ENCODE data around the gene SPATS2.

Gene SPATS2

DNA sequence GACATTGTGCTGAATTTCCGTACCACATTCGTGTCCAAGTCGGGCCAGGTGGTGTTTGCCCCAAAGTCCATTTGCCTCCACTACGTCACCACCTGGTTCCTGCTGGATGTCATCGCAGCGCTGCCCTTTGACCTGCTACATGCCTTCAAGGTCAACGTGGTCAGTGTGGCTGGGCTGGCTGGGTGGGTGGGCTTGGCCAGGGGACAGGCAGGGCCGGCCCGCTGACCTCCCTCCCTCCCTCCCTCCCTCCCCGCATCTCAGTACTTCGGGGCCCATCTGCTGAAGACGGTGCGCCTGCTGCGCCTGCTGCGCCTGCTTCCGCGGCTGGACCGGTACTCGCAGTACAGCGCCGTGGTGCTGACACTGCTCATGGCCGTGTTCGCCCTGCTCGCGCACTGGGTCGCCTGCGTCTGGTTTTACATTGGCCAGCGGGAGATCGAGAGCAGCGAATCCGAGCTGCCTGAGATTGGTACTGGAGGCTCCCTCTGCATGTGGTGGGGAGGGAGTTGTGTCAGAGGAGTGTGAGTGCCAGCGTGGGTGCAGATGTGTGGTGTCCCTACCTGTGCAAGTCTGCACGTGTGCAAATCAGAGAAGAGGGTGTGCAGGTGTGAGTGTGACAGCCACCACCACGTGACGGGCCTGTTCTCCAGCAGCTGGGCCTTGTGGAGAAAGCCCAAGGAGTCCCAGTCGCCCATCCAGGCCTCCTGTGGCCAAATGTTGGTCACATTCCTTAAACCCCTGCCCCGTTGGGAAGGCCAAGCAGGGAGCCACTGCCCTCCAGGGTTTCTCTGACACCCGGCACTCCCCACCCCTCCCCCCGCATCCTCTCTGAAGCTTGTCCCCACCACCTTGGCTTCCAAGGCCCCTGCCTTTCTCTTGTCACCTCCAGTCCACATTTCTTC, 176.9 kb downstream of the SPATS2 start:
- DNase-seq: no peak

GRCh38 chr12:49545815-49546214, 178.6 kb downstream of the SPATS2 start:
- DNase-seq: no peak

DNA sequence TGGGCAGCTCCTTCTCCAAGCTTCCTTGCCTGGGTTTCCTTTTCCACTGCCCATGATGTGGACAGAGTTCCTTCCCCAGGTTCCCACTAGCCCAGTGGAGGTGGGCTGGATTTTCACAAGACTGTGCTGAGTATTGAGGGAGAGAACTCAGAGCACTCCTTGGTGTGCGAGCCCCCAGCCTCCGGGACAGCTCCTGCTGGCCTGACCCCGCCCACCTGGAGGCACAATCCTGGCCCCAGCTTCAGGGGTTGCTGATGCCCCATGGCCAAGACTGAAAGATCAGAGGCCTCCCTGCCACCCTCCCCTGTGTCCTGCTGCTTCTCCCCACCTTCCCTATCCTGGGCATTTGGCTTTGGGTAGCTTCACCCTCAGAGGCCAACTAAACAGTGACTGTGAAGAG, 179.2 kb downstream of the SPATS2 start:
- no peak for DNase-seq

- DNase-seq: no peak
Observed at GRCh38 chr12:49547090-49547690, 179.9 kb downstream of the SPATS2 start.

DNA sequence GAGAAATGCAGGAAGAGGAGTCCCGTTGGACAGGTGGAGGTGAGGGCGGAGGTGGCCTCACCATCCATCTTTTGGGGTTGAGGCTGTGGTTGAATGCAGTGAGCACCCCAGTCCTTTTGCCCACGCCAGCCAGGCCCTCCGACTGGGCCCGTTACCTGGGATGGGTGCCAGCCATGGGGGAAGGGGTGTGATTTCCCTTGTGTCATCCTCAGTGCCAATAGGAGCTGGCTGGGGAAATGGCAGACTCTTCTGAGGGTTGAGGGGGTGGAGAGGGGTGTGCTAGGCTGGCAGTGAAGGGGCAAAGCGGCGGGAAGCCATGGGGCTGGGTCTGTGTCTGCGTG, 181.2 kb downstream of the SPATS2 start:
- no peak for DNase-seq

DNA sequence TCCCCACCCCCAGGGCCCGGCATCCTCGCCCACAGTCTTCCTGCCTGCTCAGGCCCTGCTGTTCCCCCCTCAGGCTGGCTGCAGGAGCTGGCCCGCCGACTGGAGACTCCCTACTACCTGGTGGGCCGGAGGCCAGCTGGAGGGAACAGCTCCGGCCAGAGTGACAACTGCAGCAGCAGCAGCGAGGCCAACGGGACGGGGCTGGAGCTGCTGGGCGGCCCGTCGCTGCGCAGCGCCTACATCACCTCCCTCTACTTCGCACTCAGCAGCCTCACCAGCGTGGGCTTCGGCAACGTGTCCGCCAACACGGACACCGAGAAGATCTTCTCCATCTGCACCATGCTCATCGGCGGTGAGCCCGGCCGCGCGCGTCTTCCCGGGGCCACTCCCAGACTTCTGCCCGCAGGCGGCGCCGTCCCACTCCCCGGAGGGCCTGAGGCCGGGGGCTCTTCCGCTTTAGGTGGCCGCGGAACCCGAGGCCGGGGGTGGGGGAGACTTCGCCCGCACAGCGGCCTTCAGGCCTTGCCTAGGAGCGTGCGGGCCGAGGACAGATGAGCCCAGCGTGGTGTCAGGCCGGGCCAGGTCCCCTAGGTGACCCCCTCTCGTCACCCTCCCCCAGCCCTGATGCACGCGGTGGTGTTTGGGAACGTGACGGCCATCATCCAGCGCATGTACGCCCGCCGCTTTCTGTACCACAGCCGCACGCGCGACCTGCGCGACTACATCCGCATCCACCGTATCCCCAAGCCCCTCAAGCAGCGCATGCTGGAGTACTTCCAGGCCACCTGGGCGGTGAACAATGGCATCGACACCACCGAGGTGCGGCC, 181.8 kb downstream of the SPATS2 start:
- DNase-seq: no peak

- DNase-seq: peak; percentile 55
Observed at GRCh38 chr12:49549735-49550692, 182.8 kb downstream of the SPATS2 start.

GRCh38 chr12:49550693-49551252, 183.5 kb downstream of the SPATS2 start:
- no peak for DNase-seq

DNA sequence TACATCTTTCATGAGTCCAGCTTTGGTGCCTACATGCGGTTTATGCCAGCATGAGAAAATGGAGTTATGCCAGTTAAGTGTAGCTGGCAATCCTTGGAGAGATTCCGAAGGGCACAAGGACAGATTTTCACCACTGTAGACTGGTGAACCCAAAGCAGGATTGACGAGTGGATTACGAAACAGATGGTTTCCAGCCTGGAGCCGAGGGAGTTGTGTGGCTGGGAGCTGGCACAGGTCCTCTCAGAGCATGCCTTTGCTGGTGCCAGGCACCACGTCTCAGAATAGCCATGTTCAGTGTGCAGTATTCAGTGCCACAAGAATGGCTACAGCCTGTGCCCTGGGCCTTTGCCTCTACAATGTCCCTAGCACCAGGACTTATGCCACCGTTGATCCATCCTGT, 184.8 kb downstream of the SPATS2 start:
- no peak for DNase-seq

- no peak for DNase-seq
Observed at GRCh38 chr12:49552425-49552824, 185.2 kb downstream of the SPATS2 start.

DNA sequence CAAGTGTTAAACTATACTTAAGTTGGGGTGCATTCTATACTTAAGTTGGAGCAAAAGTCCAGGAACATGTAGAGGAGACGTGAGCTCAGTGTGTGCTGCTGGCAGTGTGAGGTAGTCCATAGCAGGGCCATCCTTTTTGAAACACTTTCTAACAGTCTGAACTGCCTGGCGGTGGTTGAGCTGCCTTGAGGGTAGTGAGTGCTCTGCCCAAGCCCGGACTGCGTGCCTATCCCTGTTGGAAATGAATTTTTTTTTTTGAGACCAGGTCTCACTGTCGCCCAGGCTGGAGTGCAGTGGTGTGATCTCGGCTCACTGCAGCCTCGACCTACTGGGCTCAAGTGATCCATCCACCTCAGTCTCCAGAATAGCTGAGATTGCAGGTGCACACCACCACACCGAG, 185.6 kb downstream of the SPATS2 start:
- no peak for DNase-seq

- peak; percentile 63 for DNase-seq
Observed at GRCh38 chr12:49553512-49554088, 186.3 kb downstream of the SPATS2 start.

DNA sequence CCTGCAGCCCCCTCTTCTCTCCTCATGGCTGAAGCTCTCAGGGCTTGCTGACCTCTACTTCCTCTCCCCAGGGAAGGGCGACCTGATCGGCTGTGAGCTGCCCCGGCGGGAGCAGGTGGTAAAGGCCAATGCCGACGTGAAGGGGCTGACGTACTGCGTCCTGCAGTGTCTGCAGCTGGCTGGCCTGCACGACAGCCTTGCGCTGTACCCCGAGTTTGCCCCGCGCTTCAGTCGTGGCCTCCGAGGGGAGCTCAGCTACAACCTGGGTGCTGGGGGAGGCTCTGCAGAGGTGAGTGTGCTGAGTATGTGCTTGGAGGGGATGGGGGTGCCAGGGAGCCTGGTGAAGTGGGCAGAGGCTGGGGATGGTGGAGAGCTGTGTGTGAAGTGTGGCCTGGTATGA, 187.0 kb downstream of the SPATS2 start:
- DNase-seq: no peak

GRCh38 chr12:49555631-49556390, 188.5 kb downstream of the SPATS2 start:
- DNase-seq: no peak

DNA sequence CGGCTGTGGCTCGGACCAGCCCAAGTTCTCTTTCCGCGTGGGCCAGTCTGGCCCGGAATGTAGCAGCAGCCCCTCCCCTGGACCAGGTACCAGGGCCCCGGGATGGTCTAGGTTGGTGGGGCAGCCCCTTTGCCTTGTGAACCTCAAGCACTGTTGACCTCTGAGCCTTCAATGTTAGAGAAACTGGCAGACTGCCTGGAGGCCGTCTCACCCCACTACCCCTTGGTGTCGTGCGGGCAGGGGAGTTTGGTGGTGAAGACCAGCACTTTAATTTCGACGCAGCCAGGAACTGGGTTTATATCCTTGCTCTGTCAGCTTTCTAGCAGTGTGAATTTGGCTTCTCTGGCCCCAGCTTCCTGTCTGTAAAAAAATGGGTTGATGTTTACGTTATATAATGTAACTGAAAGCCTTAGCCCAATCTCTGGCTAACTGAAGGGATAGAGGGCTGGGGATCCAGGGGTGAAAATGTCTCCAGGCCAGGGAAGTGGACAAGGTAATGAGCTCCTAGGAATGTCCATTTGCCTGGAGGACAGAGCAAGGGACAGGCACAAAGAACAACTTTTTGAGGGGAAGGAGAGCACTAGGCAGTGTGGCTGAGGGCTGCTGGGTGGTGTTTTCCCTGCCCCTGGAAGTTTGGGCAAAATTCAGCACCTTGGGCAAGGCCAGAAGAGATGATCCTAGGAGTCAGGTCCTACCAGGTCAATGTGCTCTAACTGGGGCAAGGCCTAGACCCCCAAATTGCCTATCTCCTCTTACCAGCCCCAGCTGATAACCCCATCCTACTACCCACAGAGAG, 189.3 kb downstream of the SPATS2 start:
- no peak for DNase-seq

DNA sequence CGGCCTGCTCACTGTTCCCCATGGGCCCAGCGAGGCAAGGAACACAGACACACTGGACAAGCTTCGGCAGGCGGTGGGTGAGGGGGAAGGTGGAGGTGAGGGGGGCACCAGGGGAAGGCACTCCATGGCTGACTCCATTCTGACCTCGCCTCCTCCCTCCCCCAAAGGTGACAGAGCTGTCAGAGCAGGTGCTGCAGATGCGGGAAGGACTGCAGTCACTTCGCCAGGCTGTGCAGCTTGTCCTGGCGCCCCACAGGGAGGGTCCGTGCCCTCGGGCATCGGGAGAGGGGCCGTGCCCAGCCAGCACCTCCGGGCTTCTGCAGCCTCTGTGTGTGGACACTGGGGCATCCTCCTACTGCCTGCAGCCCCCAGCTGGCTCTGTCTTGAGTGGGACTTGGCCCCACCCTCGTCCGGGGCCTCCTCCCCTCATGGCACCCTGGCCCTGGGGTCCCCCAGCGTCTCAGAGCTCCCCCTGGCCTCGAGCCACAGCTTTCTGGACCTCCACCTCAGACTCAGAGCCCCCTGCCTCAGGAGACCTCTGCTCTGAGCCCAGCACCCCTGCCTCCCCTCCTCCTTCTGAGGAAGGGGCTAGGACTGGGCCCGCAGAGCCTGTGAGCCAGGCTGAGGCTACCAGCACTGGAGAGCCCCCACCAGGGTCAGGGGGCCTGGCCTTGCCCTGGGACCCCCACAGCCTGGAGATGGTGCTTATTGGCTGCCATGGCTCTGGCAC, 190.1 kb downstream of the SPATS2 start:
- DNase-seq: no peak

- no peak for DNase-seq
Observed at GRCh38 chr12:49557917-49558215, 190.6 kb downstream of the SPATS2 start.

GRCh38 chr12:49558526-49558925, 191.3 kb downstream of the SPATS2 start:
- no peak for DNase-seq

- DNase-seq: no peak
Observed at GRCh38 chr12:49559011-49559675, 191.9 kb downstream of the SPATS2 start.

Measured in NCI-H1417 treated with DMSO at 0.1 percent for 48 hours (cell line).